ENCODE results near the gene CACNA1H. TPM values are rescaled to one million over a fixed set of nuclear protein-coding genes. Genes with fewer than 3 reads are reported as not detected.

CACNA1H gene
- total and polyA plus RNA-seq, 9 of the 15 experiments (the other 6 are each of a cell fraction or from before 2014, with no cell fraction given) = 0.10 to 0.18 TPM; not detected in 7

GRCh38 chr16:1173788-1174451 is 21.0 kb downstream of the CACNA1H start:
- WGBS (ENCODE audit: insufficient coverage, low coverage, missing lambda C conversion rate) = 10% methylated on average over 13 of the region's 14 CpGs
- no peak for FAIRE-seq
- peaks cover 31 to 75% of the 10 kb centered on the region in 2 experiments; a peak in 3 of 5 replicates for H3K27me3 ChIP-seq (ENCODE audit: control insufficient read depth in 2 of 2, insufficient read depth in 2 of 2, low read length in 2 of 2)

More at GRCh38 chr16:1173788-1174451, 21.0 kb downstream of the CACNA1H start:
- ATAC-seq (no peak), DNase-seq (ENCODE audit: extremely low read depth in 1 of 4, low spot score in 3 of 4) (no peak)
- no peak for TF ChIP-seq SMARCA4 (IDR thresholded peaks at IDR 0.05)
- no peak for TF ChIP-seq ZNF639 (CRISPR knock-in tag; conservative IDR thresholded peaks at IDR 0.05 in 1 of 2, IDR thresholded peaks at IDR 0.05 in 1 of 2)
- TF ChIP-seq DMBX1 (CRISPR knock-in tag; IDR thresholded peaks at IDR 0.05; ENCODE audit: borderline replicate concordance) = no peak
- no peak for TF ChIP-seq HDGF (IDR thresholded peaks at IDR 0.05)
- TF ChIP-seq ZKSCAN1 (IDR thresholded peaks at IDR 0.05; ENCODE audit: low read depth, low read length) = peak; percentile 98
- no peak for TF ChIP-seq RBM17 (IDR thresholded peaks at IDR 0.05; ENCODE audit: borderline replicate concordance, low read depth, low read length)
- TF ChIP-seq PCBP2 (IDR thresholded peaks at IDR 0.05; ENCODE audit: low read depth, low read length, poor library complexity, severe bottlenecking) = no peak
- TF ChIP-seq PHB2 (IDR thresholded peaks at IDR 0.05; ENCODE audit: low read depth) = no peak
- peak; percentile 78 for TF ChIP-seq USF1 (CRISPR knock-in tag; IDR thresholded peaks at IDR 0.05)
- TF ChIP-seq XRCC3 (IDR thresholded peaks at IDR 0.05) = no peak
- TF ChIP-seq ZEB2 (IDR thresholded peaks at IDR 0.05) = no peak
- TF ChIP-seq ZNF140 (CRISPR knock-in tag; IDR thresholded peaks at IDR 0.05) = no peak
- no peak for TF ChIP-seq IFI16 (CRISPR knock-in tag; IDR thresholded peaks at IDR 0.05)
- TF ChIP-seq USF2 (CRISPR knock-in tag; IDR thresholded peaks at IDR 0.05) = peak; percentile 52
- ChIA-PET CTCF (ENCODE audit: low intra/inter-chr PET ratio) (no interaction called here), POLR2A (interaction anchor here (1.2 kb wide), 1 partner anchor 8 kb away, joined by 4 read pairs; no protein-coding TSS in a partner anchor)
- H3K4me3 ChIP-seq = no peak overlapping the region
- no peak overlapping the region for H3K27ac ChIP-seq (ENCODE audit: extremely low read depth, low read depth, low read length)
- H3K36me3 ChIP-seq (ENCODE audit: control insufficient read depth, insufficient read depth, low read length) = no peaks in the 10 kb centered on the region
- H3K4me1 ChIP-seq (replicated peaks in 1 of 2; ENCODE audit: control insufficient read depth in 2 of 2, insufficient read depth in 2 of 2, low read length in 2 of 2) = peaks cover 0 to 67% of the 10 kb centered on the region in 2 experiments; a peak in 2 of 5 replicates
- H3K9me3 ChIP-seq (replicated peaks; ENCODE audit: control insufficient read depth, insufficient read depth, low read depth, low read length) = no peaks in the 10 kb centered on the region
- H3K4me2 ChIP-seq (ENCODE audit: insufficient read depth, low read length) = no peak overlapping the region
- BruUV-seq (replicated peaks) = no TSS peak
- H3K79me2 ChIP-seq (ENCODE audit: control insufficient read depth, insufficient read depth, low read length) = no peaks in the 10 kb centered on the region
- no peak overlapping the region for H2AFZ ChIP-seq (ENCODE audit: low read depth, low read length)
- in situ Hi-C loops (cut with MboI) (no loop called here), intact Hi-C loops (cut with micrococcal nuclease) (no loop called here)
- no peak overlapping the region for H3K9ac ChIP-seq (ENCODE audit: insufficient read depth in 1 of 2, low read depth in 2 of 2, low read length in 2 of 2)
- H4K20me1 ChIP-seq (replicated peaks; ENCODE audit: control insufficient read depth, insufficient read depth, low read length) = peaks cover 15% of the 10 kb centered on the region; the same call in 1 of the 2 replicates
- no peaks in the 10 kb centered on the region for H3K9me1 ChIP-seq (ENCODE audit: control insufficient read depth, insufficient read depth, low read length)

All from K562 (cell line).